Body of pancreas (tissue), 4 donors: ENCODE results near the gene LARP4B.

Experiments
- POLR2A ChIP-seq, 3 donors: fragments of 450-650 bp; IDR thresholded peaks; one replicate each; pipeline ENCODE4 v1.6.1; 2016; ENCODE audit warnings: antibody characterized with exemption in 3 of 3, mild to moderate bottlenecking in 2 of 3
- TF ChIP-seq, protein P1 (sequence below), 7 experiments: fragments of 450-650 bp in 4 of 7; fragments of 200-600 bp in 3 of 7; sonication (generic) in 3 of 7; IDR thresholded peaks; one replicate each; pipeline ENCODE4 v1.5.1; 2016 to 2019; ENCODE audit warnings: antibody characterized with exemption in 7 of 7

DNA sequence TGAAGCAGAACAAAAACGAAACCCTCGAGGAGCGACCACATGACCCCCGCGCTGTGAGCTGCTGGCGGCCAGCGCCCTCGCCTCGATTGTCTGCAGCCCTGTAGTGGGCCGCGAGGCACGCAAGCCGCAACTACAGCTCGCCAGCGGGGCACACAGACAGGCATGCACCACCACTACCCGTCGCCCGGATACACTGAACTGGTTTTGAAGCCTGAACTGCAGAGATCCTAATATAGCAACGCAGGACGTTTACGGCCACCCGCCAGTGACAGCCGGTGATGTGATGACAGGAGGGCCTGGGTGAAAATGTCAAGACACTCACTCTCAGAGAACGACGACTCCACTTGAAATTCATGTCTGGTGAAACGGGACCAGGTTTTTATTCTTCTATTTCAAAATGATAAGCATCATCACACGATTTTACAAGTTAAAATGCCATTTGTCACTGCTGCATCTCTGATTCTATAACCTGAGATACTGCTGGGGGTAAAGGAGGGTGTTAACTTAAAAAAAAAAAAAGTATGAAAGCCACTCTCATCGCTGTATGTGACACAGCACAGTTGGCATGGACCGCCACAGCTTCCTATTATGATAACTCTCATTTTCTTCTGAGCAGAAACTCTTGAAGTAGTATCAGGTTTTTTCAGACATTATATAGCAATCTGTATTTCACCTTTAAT, 121.7 kb downstream of the LARP4B start:
- TF ChIP-seq, protein P1, sequence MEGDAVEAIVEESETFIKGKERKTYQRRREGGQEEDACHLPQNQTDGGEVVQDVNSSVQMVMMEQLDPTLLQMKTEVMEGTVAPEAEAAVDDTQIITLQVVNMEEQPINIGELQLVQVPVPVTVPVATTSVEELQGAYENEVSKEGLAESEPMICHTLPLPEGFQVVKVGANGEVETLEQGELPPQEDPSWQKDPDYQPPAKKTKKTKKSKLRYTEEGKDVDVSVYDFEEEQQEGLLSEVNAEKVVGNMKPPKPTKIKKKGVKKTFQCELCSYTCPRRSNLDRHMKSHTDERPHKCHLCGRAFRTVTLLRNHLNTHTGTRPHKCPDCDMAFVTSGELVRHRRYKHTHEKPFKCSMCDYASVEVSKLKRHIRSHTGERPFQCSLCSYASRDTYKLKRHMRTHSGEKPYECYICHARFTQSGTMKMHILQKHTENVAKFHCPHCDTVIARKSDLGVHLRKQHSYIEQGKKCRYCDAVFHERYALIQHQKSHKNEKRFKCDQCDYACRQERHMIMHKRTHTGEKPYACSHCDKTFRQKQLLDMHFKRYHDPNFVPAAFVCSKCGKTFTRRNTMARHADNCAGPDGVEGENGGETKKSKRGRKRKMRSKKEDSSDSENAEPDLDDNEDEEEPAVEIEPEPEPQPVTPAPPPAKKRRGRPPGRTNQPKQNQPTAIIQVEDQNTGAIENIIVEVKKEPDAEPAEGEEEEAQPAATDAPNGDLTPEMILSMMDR (IDR thresholded peaks at IDR 0.05) = no peak
- no peak for TF ChIP-seq POLR2A (IDR thresholded peaks at IDR 0.05)
